Activated B cell treated with CpG ODN at 0.5 μM for 24 hours (primary cell): ENCODE results near the gene MLN. TPM values are rescaled to one million over a fixed set of nuclear protein-coding genes. Genes with fewer than 3 reads are reported as not detected.

Source experiments
- ATAC-seq: fragments of 200-7000 bp; cut with Tn5 transposase; one replicate; pipeline ENCODE4 v1.10.0; 2021; ENCODE audit warnings: low read depth, mild to moderate bottlenecking, moderate library complexity
- CTCF ChIA-PET: fragments of 350-600 bp; sonication (Branson Sonifier 250); formaldehyde crosslinking; loops from one replicate; lab custom pipeline; 2021; ENCODE audit warnings: antibody characterized with exemption; lab: Charles Lee
- POLR2A ChIA-PET: fragments of 350-600 bp; sonication (Branson Sonifier 250); formaldehyde crosslinking; loops from one replicate; lab custom pipeline; 2021; ENCODE audit warnings: antibody characterized with exemption; lab: Charles Lee
- DNase-seq: peaks from one replicate; pipeline ENCODE4 v3.0.0; 2022
- H3K27ac Mint-ChIP-seq: one replicate; pipeline ENCODE4 v1.8.0; 2020; ENCODE audit warnings: mixed read lengths
- H3K27me3 Mint-ChIP-seq: one replicate; pipeline ENCODE4 v1.8.0; 2021; ENCODE audit warnings: mixed read lengths
- H3K36me3 Mint-ChIP-seq: one replicate; pipeline ENCODE4 v1.8.0; 2021; ENCODE audit warnings: low read depth, mixed read lengths
- H3K4me1 Mint-ChIP-seq: one replicate; pipeline ENCODE4 v1.8.0; 2021; ENCODE audit warnings: mixed read lengths
- H3K4me3 Mint-ChIP-seq: one replicate; pipeline ENCODE4 v1.8.0; 2020; ENCODE audit warnings: mild to moderate bottlenecking, mixed read lengths
- H3K9me3 Mint-ChIP-seq: one replicate; pipeline ENCODE4 v1.8.0; 2020; ENCODE audit warnings: mixed read lengths
- CTCF ChIP-seq: fragments of 200-600 bp; IDR thresholded peaks from one replicate; pipeline ENCODE4 v1.8.0; 2022; ENCODE audit warnings: antibody characterized with exemption, mild to moderate bottlenecking
- intact Hi-C: fragments of 100-400 bp; cut with micrococcal nuclease; formaldehyde crosslinking; loops from one replicate; pipeline ENCODE4 v1.15.1; 2024
- total RNA-seq: library from RNA; stranded (reverse); gene quantifications from 2 replicates; pipeline ENCODE4 v1.2.3, GENCODE V29; 2022

The MLN gene
- total RNA-seq, 1 donor from 2014 or later = not detected

GRCh38 chr6:33747823-33748222 is 56.0 kb downstream of the MLN start:
- ATAC-seq (no peak), DNase-seq (no peak)
- H3K9me3 Mint-ChIP-seq = no peaks in the 10 kb centered on the region
- no peak overlapping the region for H3K4me3 Mint-ChIP-seq
- intact Hi-C loops = no loop called here
- H3K4me1 Mint-ChIP-seq = peaks cover 2% of the 10 kb centered on the region
- ChIA-PET CTCF (no interaction called here), POLR2A (interaction anchor here (0.6 kb wide), 2 partner anchors 153 to 1271 kb away, joined by 4 read pairs; no protein-coding TSS in a partner anchor)
- no peak for TF ChIP-seq CTCF
- peaks cover 14% of the 10 kb centered on the region for H3K27me3 Mint-ChIP-seq
- no peak overlapping the region for H3K27ac Mint-ChIP-seq
- H3K36me3 Mint-ChIP-seq = no peaks in the 10 kb centered on the region

GRCh38 chr6:33746651-33747100 is 57.1 kb downstream of the MLN start, which contains the start of gene IP6K3:
Gene IP6K3, minus strand, starts transcription at chr6:33746905. Its CDS starts 11,429 bp downstream, at chr6:33735476.
- DNase-seq (no peak), ATAC-seq (no peak)
- ChIA-PET CTCF (no interaction called here), POLR2A (no interaction called here)
- Mint-ChIP-seq H3K36me3 (no peaks in the 10 kb centered on the region), H3K27ac (no peak within 1 kb of the TSS), H3K4me3 (no peak within 1 kb of the TSS), H3K4me1 (peaks cover 2% of the 10 kb centered on the region), H3K27me3 (peaks cover 19% of the 10 kb centered on the region), H3K9me3 (no peaks in the 10 kb centered on the region)
- TF ChIP-seq CTCF = no peak
- intact Hi-C loops = no loop called here

- H3K4me1 Mint-ChIP-seq = peaks cover 2% of the 10 kb centered on the region
- intact Hi-C loops = no loop called here
- H3K4me3 Mint-ChIP-seq = no peak overlapping the region
- ChIA-PET POLR2A (no interaction called here), CTCF (interaction anchor here (0.8 to 1.2 kb wide), 2 partner anchors 281 to 399 kb away, joined by 3 to 4 read pairs; no protein-coding TSS in a partner anchor)
- TF ChIP-seq CTCF = no peak
- H3K9me3 Mint-ChIP-seq = no peaks in the 10 kb centered on the region
- DNase-seq = no peak
- peaks cover 20% of the 10 kb centered on the region for H3K27me3 Mint-ChIP-seq
- ATAC-seq = no peak
- H3K36me3 Mint-ChIP-seq = no peaks in the 10 kb centered on the region
- no peak overlapping the region for H3K27ac Mint-ChIP-seq
These were observed 57.7 kb downstream of the MLN start for GRCh38 chr6:33746036-33746600.

GRCh38 chr6:33745548-33745947 is 58.3 kb downstream of the MLN start:
- Mint-ChIP-seq H3K27me3 (peaks cover 21% of the 10 kb centered on the region), H3K36me3 (no peaks in the 10 kb centered on the region), H3K4me3 (no peak overlapping the region), H3K4me1 (peaks cover 2% of the 10 kb centered on the region), H3K27ac (no peak overlapping the region), H3K9me3 (no peaks in the 10 kb centered on the region)
- POLR2A ChIA-PET = no interaction called here
- DNase-seq (no peak), ATAC-seq (no peak)
- intact Hi-C loops = no loop called here
- CTCF ChIA-PET = interaction anchor here (0.8 to 1.4 kb wide), 3 partner anchors 156 to 400 kb away, joined by 3 to 4 read pairs (median 3); no protein-coding TSS in a partner anchor
- TF ChIP-seq CTCF = no peak

GRCh38 chr6:33744895-33745546 is 58.8 kb downstream of the MLN start:
- no peaks in the 10 kb centered on the region for H3K36me3 Mint-ChIP-seq
- H3K4me1 Mint-ChIP-seq = peaks cover 2% of the 10 kb centered on the region
- peaks cover 21% of the 10 kb centered on the region for H3K27me3 Mint-ChIP-seq
- TF ChIP-seq CTCF = no peak
- intact Hi-C loops = loop anchor here (1.0 kb wide), 5 partner anchors 34 to 409 kb away; partner anchors contain the start of gene UQCC2
- ATAC-seq = no peak
- CTCF ChIA-PET = interaction anchor here (0.6 to 2.9 kb wide), 10 partner anchors 17 to 414 kb away, joined by 3 to 23 read pairs (median 3); partner anchors contain the start of gene UQCC2
- no peak overlapping the region for H3K27ac Mint-ChIP-seq
- H3K4me3 Mint-ChIP-seq = no peak overlapping the region
- H3K9me3 Mint-ChIP-seq = no peaks in the 10 kb centered on the region
- POLR2A ChIA-PET = no interaction called here
- no peak for DNase-seq
